HepG2 (cell line): ENCODE data around the gene SNRPD3. TPM values are rescaled to one million over a fixed set of nuclear protein-coding genes. Genes with fewer than 3 reads are reported as not detected.
A peak's percentile ranks its signal among the peaks of the same experiment; 100 is the strongest.

Experiments used
- ATF1 ChIP-seq: IDR thresholded peaks from 2 replicates; pipeline ENCODE4 v1.6.1; 2016; ENCODE audit warnings: mild to moderate bottlenecking, control low read depth
- ATM ChIP-seq: fragments of 450-650 bp; IDR thresholded peaks from 2 replicates; pipeline ENCODE4 v1.7.1; 2017; ENCODE audit warnings: mild to moderate bottlenecking, borderline replicate concordance
- FOSL2 ChIP-seq: sonication (generic); formaldehyde crosslinking; IDR thresholded peaks from 2 replicates; pipeline ENCODE4 v1.4.0; 2020; ENCODE audit warnings: missing genetic modification reagents
- GLI4 ChIP-seq: sonication (generic); formaldehyde crosslinking; IDR thresholded peaks from 2 replicates; pipeline ENCODE4 v1.5.1; 2020; ENCODE audit warnings: missing genetic modification reagents, mild to moderate bottlenecking, moderate library complexity, borderline replicate concordance
- HNF4G ChIP-seq, 2 experiments: sonication (generic) in 1 of 2; formaldehyde crosslinking in 1 of 2; IDR thresholded peaks; 2 replicates each; pipeline versions ENCODE4 v1.4.0 to v1.6.1; 2011 to 2020; ENCODE audit warnings: borderline replicate concordance in 2 of 2, low read depth in 2 of 2, mild to moderate bottlenecking in 2 of 2, low read length in 1 of 2, missing genetic modification reagents in 1 of 2, moderate library complexity in 1 of 2
- HNRNPK ChIP-seq: fragments of 200-400 bp; formaldehyde crosslinking; IDR thresholded peaks from 2 replicates; pipeline ENCODE4 v1.6.1; 2018; ENCODE audit warnings: low read length, low read depth, moderate library complexity, mild to moderate bottlenecking; ENCODE audit not compliant: poor library complexity, severe bottlenecking
- NFE2L2 ChIP-seq: fragments of 150-350 bp; IDR thresholded peaks from 2 replicates; pipeline ENCODE4 v1.6.1; 2014; ENCODE audit warnings: low read length
- REL ChIP-seq: sonication (generic); formaldehyde crosslinking; conservative IDR thresholded peaks from 2 replicates; pipeline ENCODE4 v1.8.0; 2022; ENCODE audit warnings: mild to moderate bottlenecking, missing genetic modification reagents, moderate library complexity
- RORA ChIP-seq: sonication (generic); formaldehyde crosslinking; IDR thresholded peaks from 2 replicates; pipeline ENCODE4 v1.5.0; 2020; ENCODE audit warnings: mild to moderate bottlenecking, missing genetic modification reagents, moderate library complexity
- SIX1 ChIP-seq: sonication (generic); formaldehyde crosslinking; IDR thresholded peaks from 2 replicates; pipeline ENCODE4 v1.4.0; 2020; ENCODE audit warnings: missing genetic modification reagents, borderline replicate concordance
- THAP11 ChIP-seq: IDR thresholded peaks from 2 replicates; pipeline ENCODE4 v1.6.1; 2016; ENCODE audit warnings: missing biosample characterization, missing genetic modification reagents
- polyA plus RNA-seq, 8 experiments: library from polyadenylated mRNA; depleted of rRNA in 3 of 8; stranded (reverse) in 7 of 8; unstranded in 1 of 8; fragments of >200 nt; fragmentation: Illumina TruSeq in 4 of 8; extraction: Trizol in 4 of 8; gene quantifications; 2 replicates each; pipeline versions ENCODE4 v1.2.1 to v1.2.3, GENCODE V29; 2011 to 2016; ENCODE audit warnings: low read depth in 4 of 8, missing spikeins in 1 of 8, mixed read lengths in 1 of 8; ENCODE audit not compliant: insufficient read depth in 1 of 8
- total RNA-seq, 5 experiments: library from RNA; depleted of rRNA; stranded (reverse); fragments of >200 nt; fragmentation: Illumina TruSeq; extraction: Trizol; gene quantifications; 2 replicates each; pipeline ENCODE4 v1.2.3, GENCODE V29; 2016; ENCODE audit warnings: low read depth in 1 of 5
- TF ChIP-seq, protein P1 (sequence below): sonication (generic); formaldehyde crosslinking; IDR thresholded peaks from 2 replicates; pipeline ENCODE4 v1.4.0; 2020; ENCODE audit warnings: missing genetic modification reagents, borderline replicate concordance
- TF ChIP-seq, protein P2 (sequence below): sonication (generic); formaldehyde crosslinking; IDR thresholded peaks from 2 replicates; pipeline ENCODE4 v1.5.0; 2020; ENCODE audit warnings: missing genetic modification reagents
- TF ChIP-seq, protein P3 (sequence below): IDR thresholded peaks from 2 replicates; pipeline ENCODE4 v1.6.1; 2016; ENCODE audit warnings: low read depth, control low read depth
- TF ChIP-seq, protein P4 (sequence below): sonication (generic); formaldehyde crosslinking; IDR thresholded peaks from 2 replicates; pipeline ENCODE4 v1.4.0; 2020; ENCODE audit warnings: missing genetic modification reagents
- TF ChIP-seq, protein P5 (sequence below): sonication (generic); formaldehyde crosslinking; IDR thresholded peaks from 2 replicates; pipeline ENCODE4 v1.5.0; 2020; ENCODE audit warnings: missing genetic modification reagents
- TF ChIP-seq, protein P6 (sequence below): sonication (generic); IDR thresholded peaks from 2 replicates; pipeline ENCODE4 v1.6.1; 2016; ENCODE audit warnings: low read depth, borderline replicate concordance

SNRPD3 gene
- total and polyA plus RNA-seq, 2 of the 13 experiments (the other 11 are each of a cell fraction or from before 2014, with no cell fraction given): 110 to 209 TPM

DNA sequence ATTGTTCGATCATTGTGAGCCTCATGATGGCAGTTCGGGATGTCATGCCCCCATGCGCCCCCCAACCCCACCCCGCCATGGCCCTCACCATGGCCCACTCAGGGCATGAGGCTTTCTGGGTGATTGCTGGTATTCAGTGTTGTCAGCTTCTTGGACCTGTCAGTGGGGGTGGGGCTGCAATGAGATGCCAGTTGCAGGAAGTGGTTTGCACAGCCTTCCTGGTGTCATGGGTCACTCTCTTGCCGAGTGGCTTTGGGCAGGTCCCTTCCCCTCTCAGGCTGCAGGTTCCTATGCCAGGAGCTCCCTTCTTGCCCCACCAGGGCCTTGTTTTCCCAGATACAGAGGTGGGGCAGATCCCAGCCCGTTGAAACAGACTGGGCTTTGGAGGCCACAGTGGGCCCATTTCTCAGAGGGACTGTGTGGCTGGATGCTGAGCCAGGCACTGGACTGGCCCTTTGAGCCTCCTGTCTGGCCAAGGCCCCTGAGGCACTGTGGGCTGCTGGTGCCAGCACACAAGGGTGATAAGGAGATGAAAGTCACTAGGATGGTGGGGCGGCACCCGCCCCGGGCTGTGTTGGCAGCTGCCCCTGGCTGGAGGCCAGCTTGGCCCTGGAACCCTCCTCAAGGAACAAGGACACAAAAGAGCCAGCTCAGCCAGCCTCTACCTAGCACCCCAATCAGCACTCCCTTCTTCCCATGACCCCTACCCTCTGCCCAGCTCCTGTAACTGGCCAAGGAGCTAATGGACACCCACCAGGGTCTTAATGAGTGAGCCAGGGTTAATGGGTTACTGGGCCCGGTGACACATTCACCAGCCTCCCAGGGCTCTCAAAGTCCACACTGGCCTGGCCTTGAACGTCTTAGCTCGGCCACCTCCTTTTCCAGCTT, 45.7 kb downstream of the SNRPD3 start (continued):
- TF ChIP-seq, protein P1, sequence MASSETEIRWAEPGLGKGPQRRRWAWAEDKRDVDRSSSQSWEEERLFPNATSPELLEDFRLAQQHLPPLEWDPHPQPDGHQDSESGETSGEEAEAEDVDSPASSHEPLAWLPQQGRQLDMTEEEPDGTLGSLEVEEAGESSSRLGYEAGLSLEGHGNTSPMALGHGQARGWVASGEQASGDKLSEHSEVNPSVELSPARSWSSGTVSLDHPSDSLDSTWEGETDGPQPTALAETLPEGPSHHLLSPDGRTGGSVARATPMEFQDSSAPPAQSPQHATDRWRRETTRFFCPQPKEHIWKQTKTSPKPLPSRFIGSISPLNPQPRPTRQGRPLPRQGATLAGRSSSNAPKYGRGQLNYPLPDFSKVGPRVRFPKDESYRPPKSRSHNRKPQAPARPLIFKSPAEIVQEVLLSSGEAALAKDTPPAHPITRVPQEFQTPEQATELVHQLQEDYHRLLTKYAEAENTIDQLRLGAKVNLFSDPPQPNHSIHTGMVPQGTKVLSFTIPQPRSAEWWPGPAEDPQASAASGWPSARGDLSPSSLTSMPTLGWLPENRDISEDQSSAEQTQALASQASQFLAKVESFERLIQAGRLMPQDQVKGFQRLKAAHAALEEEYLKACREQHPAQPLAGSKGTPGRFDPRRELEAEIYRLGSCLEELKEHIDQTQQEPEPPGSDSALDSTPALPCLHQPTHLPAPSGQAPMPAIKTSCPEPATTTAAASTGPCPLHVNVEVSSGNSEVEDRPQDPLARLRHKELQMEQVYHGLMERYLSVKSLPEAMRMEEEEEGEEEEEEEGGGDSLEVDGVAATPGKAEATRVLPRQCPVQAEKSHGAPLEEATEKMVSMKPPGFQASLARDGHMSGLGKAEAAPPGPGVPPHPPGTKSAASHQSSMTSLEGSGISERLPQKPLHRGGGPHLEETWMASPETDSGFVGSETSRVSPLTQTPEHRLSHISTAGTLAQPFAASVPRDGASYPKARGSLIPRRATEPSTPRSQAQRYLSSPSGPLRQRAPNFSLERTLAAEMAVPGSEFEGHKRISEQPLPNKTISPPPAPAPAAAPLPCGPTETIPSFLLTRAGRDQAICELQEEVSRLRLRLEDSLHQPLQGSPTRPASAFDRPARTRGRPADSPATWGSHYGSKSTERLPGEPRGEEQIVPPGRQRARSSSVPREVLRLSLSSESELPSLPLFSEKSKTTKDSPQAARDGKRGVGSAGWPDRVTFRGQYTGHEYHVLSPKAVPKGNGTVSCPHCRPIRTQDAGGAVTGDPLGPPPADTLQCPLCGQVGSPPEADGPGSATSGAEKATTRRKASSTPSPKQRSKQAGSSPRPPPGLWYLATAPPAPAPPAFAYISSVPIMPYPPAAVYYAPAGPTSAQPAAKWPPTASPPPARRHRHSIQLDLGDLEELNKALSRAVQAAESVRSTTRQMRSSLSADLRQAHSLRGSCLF (CRISPR knock-in tag): no peak
- TF ChIP-seq RORA (CRISPR knock-in tag): no peak
- no peak for TF ChIP-seq ATM
- TF ChIP-seq, protein P2, sequence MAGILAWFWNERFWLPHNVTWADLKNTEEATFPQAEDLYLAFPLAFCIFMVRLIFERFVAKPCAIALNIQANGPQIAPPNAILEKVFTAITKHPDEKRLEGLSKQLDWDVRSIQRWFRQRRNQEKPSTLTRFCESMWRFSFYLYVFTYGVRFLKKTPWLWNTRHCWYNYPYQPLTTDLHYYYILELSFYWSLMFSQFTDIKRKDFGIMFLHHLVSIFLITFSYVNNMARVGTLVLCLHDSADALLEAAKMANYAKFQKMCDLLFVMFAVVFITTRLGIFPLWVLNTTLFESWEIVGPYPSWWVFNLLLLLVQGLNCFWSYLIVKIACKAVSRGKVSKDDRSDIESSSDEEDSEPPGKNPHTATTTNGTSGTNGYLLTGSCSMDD (CRISPR knock-in tag): no peak
- TF ChIP-seq HNF4G (IDR thresholded peaks at IDR 0.05; ENCODE audit: borderline replicate concordance, low read depth, low read length): no peak; the same call in 1 of the 2 replicates
- TF ChIP-seq HNF4G (CRISPR knock-in tag; IDR thresholded peaks at IDR 0.05; ENCODE audit: borderline replicate concordance, low read depth): no peak
- TF ChIP-seq GLI4 (CRISPR knock-in tag): 0 out of 2 replicates have a peak, but pooled peaks have one; percentile 36
- TF ChIP-seq, protein P3, sequence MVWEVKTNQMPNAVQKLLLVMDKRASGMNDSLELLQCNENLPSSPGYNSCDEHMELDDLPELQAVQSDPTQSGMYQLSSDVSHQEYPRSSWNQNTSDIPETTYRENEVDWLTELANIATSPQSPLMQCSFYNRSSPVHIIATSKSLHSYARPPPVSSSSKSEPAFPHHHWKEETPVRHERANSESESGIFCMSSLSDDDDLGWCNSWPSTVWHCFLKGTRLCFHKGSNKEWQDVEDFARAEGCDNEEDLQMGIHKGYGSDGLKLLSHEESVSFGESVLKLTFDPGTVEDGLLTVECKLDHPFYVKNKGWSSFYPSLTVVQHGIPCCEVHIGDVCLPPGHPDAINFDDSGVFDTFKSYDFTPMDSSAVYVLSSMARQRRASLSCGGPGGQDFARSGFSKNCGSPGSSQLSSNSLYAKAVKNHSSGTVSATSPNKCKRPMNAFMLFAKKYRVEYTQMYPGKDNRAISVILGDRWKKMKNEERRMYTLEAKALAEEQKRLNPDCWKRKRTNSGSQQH (CRISPR knock-in tag): no peak
- TF ChIP-seq, protein P4, sequence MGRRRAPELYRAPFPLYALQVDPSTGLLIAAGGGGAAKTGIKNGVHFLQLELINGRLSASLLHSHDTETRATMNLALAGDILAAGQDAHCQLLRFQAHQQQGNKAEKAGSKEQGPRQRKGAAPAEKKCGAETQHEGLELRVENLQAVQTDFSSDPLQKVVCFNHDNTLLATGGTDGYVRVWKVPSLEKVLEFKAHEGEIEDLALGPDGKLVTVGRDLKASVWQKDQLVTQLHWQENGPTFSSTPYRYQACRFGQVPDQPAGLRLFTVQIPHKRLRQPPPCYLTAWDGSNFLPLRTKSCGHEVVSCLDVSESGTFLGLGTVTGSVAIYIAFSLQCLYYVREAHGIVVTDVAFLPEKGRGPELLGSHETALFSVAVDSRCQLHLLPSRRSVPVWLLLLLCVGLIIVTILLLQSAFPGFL (CRISPR knock-in tag): no peak
- TF ChIP-seq, protein P5, sequence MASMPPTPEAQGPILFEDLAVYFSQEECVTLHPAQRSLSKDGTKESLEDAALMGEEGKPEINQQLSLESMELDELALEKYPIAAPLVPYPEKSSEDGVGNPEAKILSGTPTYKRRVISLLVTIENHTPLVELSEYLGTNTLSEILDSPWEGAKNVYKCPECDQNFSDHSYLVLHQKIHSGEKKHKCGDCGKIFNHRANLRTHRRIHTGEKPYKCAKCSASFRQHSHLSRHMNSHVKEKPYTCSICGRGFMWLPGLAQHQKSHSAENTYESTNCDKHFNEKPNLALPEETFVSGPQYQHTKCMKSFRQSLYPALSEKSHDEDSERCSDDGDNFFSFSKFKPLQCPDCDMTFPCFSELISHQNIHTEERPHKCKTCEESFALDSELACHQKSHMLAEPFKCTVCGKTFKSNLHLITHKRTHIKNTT (CRISPR knock-in tag): no peak
- TF ChIP-seq ATF1 (CRISPR knock-in tag): no peak
- TF ChIP-seq REL: no peak
- TF ChIP-seq THAP11 (CRISPR knock-in tag): peak; percentile 41; the same call in 1 of the 2 replicates
- TF ChIP-seq NFE2L2: no peak
- no peak for TF ChIP-seq SIX1 (CRISPR knock-in tag)
- no peak for TF ChIP-seq HNRNPK
- TF ChIP-seq, protein P6, sequence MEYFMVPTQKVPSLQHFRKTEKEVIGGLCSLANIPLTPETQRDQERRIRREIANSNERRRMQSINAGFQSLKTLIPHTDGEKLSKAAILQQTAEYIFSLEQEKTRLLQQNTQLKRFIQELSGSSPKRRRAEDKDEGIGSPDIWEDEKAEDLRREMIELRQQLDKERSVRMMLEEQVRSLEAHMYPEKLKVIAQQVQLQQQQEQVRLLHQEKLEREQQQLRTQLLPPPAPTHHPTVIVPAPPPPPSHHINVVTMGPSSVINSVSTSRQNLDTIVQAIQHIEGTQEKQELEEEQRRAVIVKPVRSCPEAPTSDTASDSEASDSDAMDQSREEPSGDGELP: peak; percentile 37; the same call in 1 of the 2 replicates
- peak; percentile 79 for TF ChIP-seq FOSL2 (CRISPR knock-in tag)
